Limb (tissue), 2 donors: ENCODE data around the gene RXRB.

ENCODE experiments used
- DNase-seq, 2 donors: peaks; one replicate each; pipeline ENCODE4 v3.0.0-alpha.2; 2016; ENCODE audit errors: extremely low spot score in 2 of 2

Gene RXRB

GRCh38 chr6:33176906-33177305 is 23.6 kb downstream of the RXRB start:
- no peak for DNase-seq

- DNase-seq, result no peak
Measured at GRCh38 chr6:33175436-33176069, 24.9 kb downstream of the RXRB start.

GRCh38 chr6:33174784-33175183 is 25.7 kb downstream of the RXRB start:
- DNase-seq, result no peak

GRCh38 chr6:33173535-33174180 is 26.8 kb downstream of the RXRB start:
- DNase-seq, result no peak

GRCh38 chr6:33172688-33173534 is 27.6 kb downstream of the RXRB start:
- no peak for DNase-seq

- DNase-seq, result no peak
Measured at GRCh38 chr6:33171880-33172687, 28.4 kb downstream of the RXRB start.

GRCh38 chr6:33171016-33171879 is 29.2 kb downstream of the RXRB start:
- no peak for DNase-seq

- DNase-seq, result no peak
Measured at GRCh38 chr6:33170176-33171015, 30.1 kb downstream of the RXRB start.

GRCh38 chr6:33169291-33170175 is 30.9 kb downstream of the RXRB start:
- DNase-seq, result no peak

- no peak for DNase-seq
Measured at GRCh38 chr6:33168639-33169038, 31.8 kb downstream of the RXRB start.

GRCh38 chr6:33168284-33168601 is 32.2 kb downstream of the RXRB start:
- no peak for DNase-seq

GRCh38 chr6:33167374-33168283 is 32.8 kb downstream of the RXRB start:
- no peak for DNase-seq

- no peak for DNase-seq
Measured at GRCh38 chr6:33166811-33167210, 33.7 kb downstream of the RXRB start.

- no peak for DNase-seq
Measured at GRCh38 chr6:33166363-33166762, 34.1 kb downstream of the RXRB start.

- no peak for DNase-seq
Measured at GRCh38 chr6:33165581-33166258, 34.7 kb downstream of the RXRB start.

- no peak for DNase-seq
Measured at GRCh38 chr6:33164665-33165373, 35.6 kb downstream of the RXRB start.

- DNase-seq, result no peak
Measured at GRCh38 chr6:33164176-33164575, 36.3 kb downstream of the RXRB start.
